Activated CD4-positive, alpha-beta T cell treated with anti-CD3 and anti-CD28 coated beads, Interleukin-2, amount 50 U/mL, for 16 hours (primary cell): ENCODE data around the gene RNF208.
A peak's percentile ranks its signal among the peaks of the same experiment; 100 is the strongest.

Source experiments
- DNase-seq: peaks from one replicate; pipeline ENCODE4 v3.0.0-alpha.2; 2020

RNF208 gene

DNA sequence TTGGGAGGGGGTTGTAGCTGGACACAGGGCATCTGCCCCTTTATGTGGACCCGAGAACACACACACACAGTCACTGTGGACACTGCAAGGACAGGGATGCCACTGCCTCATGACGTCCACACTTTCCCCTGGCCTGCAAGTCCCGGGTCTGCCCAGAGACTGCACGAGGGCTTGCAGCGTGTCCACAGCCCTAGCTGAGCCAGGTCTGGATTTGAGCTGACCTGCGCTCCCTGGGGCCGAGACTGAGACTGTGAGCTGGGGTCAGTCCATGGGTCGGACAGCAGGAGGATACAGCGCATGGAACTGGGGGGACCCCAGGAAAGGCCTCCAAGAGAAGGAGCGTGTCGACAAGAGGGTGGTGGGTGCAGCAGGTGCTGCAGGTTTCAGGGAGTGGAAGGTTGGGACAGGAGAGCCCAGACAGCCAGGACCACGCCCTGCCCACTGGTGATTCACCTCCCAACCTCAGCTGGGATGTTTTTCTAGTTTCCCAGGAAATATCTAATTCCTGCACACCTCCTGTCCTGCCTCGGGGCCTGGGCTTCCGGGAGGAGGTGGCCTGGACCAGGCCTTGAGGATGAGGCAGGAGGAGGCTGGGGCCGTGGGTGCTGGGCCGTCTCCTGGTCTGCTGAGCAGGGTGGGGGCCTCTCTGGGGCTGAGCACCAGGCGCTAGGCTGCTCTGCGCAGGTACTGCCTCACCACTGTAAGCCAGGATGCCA, 4.5 kb upstream of the RNF208 start:
- no peak for DNase-seq

DNA sequence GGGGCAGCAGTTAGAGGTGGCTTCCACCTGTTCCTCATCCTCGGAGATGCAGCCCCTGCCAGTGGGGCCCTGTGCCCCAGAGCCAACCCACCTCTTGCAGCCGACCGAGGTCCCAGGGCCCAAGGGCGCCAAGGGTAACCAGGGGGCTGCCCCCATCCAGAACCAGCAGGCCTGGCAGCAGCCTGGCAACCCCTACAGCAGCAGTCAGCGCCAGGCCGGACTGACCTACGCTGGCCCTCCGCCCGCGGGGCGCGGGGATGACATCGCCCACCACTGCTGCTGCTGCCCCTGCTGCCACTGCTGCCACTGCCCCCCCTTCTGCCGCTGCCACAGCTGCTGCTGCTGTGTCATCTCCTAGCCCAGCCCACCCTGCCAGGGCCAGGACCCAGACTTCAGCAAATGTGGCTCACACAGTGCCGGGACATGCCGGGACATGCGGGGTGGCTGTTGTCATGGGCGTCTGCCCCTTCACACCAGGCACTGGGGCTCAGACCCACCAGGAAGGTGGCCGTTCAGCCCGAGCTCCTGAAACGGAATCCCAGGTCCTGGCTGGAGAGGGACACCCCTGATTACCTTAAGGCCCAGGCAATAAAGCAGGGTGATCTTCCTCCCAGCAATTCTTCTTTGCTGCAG, 3.8 kb upstream of the RNF208 start:
- DNase-seq = no peak

DNA sequence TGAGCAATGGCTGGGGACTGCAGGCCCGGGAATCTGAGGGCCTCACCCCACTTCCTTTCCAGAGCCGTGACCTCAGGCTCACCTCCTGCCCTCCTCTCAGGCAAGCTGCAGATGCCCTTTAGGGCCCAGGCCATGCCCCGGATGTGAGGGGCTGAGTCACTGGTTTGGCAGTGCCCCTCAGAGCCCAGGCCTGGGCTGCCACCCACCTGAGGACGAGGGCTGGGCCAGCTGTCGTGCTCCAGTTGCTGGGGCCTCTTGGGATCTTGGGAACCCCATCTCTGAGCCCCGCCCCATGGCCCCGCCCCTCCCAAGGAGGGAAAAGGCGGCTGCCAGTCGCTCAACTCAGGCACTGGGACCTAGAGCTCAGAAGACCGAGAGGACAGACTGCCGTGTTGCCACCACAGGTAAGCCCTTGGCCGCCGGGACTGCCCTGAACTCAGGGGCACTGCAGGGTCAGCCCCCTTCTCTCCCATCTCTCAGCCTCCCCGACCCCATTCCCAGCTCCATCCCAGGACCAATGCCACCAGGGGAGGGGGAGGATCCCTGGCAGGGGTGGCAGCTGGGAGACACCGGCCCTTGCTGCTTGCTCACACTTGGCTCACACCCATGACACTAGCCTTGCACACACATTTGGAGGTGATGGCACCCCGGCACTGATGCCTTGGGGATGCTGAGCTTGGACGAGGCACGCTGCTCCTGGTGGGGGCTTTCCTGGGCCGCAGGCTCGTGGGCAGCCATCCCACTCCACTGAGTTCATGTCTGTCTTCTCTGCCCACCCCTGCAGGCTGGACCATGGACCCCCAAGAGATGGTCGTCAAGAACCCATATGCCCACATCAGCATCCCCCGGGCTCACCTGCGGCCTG, 3.0 kb upstream of the RNF208 start, which contains the start of gene CYSRT1:
Gene CYSRT1, plus strand, starts transcription at position 345 of the 865 bp plus-strand sequence. Its CDS starts 448 bp downstream, at position 793.
- no peak for DNase-seq

- DNase-seq = peak; percentile 100
Measured at GRCh38 chr9:137223078-137223970, 1.3 kb upstream of the RNF208 start.

- no peak for DNase-seq
Measured at GRCh38 chr9:137221506-137222111, 431 bp downstream of the RNF208 start.

DNA sequence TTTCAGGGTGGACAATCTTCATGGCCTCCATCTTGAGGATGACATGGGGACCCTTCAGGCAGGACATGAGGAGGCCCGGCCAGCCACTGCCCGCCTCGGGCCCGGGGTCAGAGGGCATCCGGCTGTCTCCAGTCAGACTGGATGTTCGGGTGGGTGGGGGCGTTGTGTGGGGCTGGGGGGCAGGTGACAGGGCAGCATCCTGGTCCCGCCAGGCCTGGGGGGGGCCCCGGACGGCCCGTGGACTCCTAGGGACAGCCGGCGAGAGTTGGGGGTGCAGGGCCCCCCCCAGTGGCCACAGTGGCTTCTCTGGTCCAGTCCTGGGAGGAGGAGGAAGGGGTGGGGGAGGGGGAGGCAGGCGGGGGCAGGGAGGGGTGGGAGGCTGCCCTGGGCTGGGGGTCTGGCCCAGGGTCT, 940 bp downstream of the RNF208 start:
- DNase-seq = no peak

- no peak for DNase-seq
Measured at GRCh38 chr9:137220317-137221094, 1.5 kb downstream of the RNF208 start.

GRCh38 chr9:137219757-137220316, 2.2 kb downstream of the RNF208 start:
- no peak for DNase-seq

DNA sequence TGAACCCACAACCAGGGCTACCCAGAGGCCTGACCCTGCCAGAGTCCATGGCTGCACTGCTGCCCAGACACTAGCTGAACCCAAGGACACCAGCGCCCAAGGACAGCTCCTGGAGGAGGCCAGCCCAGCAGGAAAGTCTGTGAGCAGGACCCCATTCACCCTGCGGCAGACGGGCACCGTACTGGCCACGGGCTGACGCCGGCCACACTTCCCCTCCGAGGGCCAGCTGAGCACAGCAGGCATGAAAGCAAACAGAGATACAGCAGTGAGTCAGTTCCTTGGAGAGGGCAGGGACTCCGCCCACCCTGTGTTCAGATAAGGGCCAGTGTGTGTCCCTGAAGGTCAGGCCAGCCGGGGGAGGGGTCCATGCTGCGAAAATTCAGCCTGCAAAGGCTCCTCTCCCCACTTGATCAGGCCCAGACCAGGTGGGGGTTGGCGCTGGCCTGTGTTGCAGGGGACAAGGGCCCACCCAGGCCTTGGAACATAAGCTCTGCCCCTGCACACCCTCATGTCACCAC, 3.2 kb downstream of the RNF208 start:
- DNase-seq = no peak

GRCh38 chr9:137218212-137218753, 3.8 kb downstream of the RNF208 start:
- DNase-seq = no peak

- no peak for DNase-seq
Measured at GRCh38 chr9:137217276-137218211, 4.5 kb downstream of the RNF208 start.

GRCh38 chr9:137216188-137216965, 5.7 kb downstream of the RNF208 start:
- no peak for DNase-seq

- DNase-seq = no peak
Measured at GRCh38 chr9:137215196-137215986, 6.6 kb downstream of the RNF208 start.

- no peak for DNase-seq
Measured at GRCh38 chr9:137214620-137215019, 7.4 kb downstream of the RNF208 start.

DNA sequence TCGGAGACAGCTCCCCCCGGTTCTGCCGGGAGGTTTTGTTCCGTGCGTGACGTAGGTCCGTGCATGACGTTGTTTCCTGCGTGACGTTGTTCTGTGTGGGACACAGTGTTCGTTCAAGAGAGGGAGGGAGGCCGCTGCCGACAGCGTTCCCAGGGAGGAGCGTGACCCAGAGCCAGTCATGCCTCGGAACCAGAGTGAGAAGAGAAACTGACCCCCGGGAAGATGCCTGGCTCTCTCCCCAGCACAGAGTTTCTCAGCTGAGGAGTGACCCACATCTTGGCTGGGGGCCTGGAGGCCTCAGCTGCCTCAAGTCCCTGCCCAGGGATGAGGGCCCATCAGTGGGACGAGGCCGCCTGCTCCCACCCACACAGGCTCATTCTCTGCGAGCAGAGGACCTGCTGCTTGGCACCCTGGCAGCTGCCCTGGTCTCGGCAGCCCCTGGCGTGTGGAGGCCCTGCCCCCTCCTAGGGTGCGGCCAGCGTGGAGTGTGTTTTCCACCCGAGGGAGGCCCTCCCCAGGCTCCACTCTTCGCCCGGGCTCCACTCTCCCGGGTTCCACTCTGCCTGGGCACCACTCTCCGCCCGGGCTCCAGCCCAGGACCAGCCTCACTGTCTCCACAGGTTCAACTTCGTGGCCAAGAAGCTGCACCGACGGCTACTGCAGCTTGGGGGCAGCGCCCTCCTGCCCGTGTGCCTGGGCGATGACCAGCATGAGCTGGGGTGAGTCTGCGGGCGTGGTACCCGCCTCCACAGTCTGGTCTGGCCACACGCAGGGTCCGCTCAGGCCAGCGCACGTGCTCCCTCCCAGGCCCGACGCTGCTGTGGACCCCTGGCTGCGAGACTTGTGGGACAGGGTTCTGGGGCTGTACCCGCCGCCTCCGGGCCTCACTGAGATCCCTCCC, 8.6 kb downstream of the RNF208 start:
- no peak for DNase-seq

- no peak for DNase-seq
Measured at GRCh38 chr9:137212520-137212919, 9.5 kb downstream of the RNF208 start.
